PC-3 (cell line): ENCODE results near the gene ABCD3. TPM values are rescaled to one million over a fixed set of nuclear protein-coding genes. Genes with fewer than 3 reads are reported as not detected.

Experiments
- ATAC-seq: fragments of 200-7000 bp; cut with Tn5 transposase; 2 replicates; pipeline ENCODE4 v1.9.1; 2020; ENCODE audit warnings: mild to moderate bottlenecking, moderate library complexity
- BruUV-seq: library from RNA; stranded (reverse); fragments of 400-500 nt; replicated peaks from 2 replicates; lab custom pipeline; 2021; lab: Mats Ljungman, UMichigan
- CTCF ChIA-PET: fragments of 300-600 bp; sonication (Branson Sonifier 250); formaldehyde crosslinking; loops from one replicate; lab custom pipeline; 2022; ENCODE audit warnings: antibody characterized with exemption; lab: Charles Lee
- POLR2A ChIA-PET: fragments of 300-600 bp; sonication (Branson Sonifier 250); formaldehyde crosslinking; loops from one replicate; lab custom pipeline; 2022; ENCODE audit warnings: antibody characterized with exemption; ENCODE audit not compliant: unreplicated experiment; lab: Charles Lee
- DNase-seq: peaks from one replicate; pipeline ENCODE4 v3.0.0-alpha.2; 2015
- H2AFZ ChIP-seq: fragments of 300-600 bp; sonication (generic); 2 replicates; pipeline ENCODE4 v1.6.0; 2016; ENCODE audit warnings: antibody characterized with exemption, low read length
- H3F3A ChIP-seq: fragments of 300-600 bp; sonication (generic); one replicate; pipeline ENCODE4 v1.6.0; 2017; ENCODE audit warnings: antibody characterized with exemption, low read length, control low read depth, mild to moderate bottlenecking; ENCODE audit not compliant: unreplicated experiment
- H3K27ac ChIP-seq: fragments of 300-600 bp; sonication (generic); 2 replicates; pipeline ENCODE4 v1.5.1; 2016; ENCODE audit warnings: mild to moderate bottlenecking, low read length
- H3K27me3 ChIP-seq: fragments of 300-600 bp; sonication (generic); 2 replicates; pipeline ENCODE4 v1.6.1; 2016; ENCODE audit warnings: low read length, mixed read lengths
- H3K36me3 ChIP-seq: fragments of 300-600 bp; sonication (generic); 2 replicates; pipeline ENCODE4 v1.6.1; 2016; ENCODE audit warnings: low read depth, mixed run types, low read length, mixed read lengths
- H3K4me1 ChIP-seq: fragments of 300-600 bp; sonication (generic); 2 replicates; pipeline ENCODE4 v1.5.1; 2016; ENCODE audit warnings: low read length; ENCODE audit not compliant: insufficient read depth
- H3K4me2 ChIP-seq: fragments of 300-600 bp; sonication (generic); 2 replicates; pipeline ENCODE4 v1.6.0; 2016; ENCODE audit warnings: low read length
- H3K4me3 ChIP-seq: fragments of 300-600 bp; sonication (generic); 2 replicates; pipeline ENCODE4 v1.5.1; 2016; ENCODE audit warnings: mild to moderate bottlenecking, low read length, mixed read lengths
- H3K79me2 ChIP-seq: fragments of 300-600 bp; sonication (generic); 2 replicates; pipeline ENCODE4 v1.6.1; 2017; ENCODE audit warnings: low read length, mixed read lengths
- H3K9ac ChIP-seq: fragments of 300-600 bp; sonication (generic); 2 replicates; pipeline ENCODE4 v1.6.0; 2016; ENCODE audit warnings: mild to moderate bottlenecking, low read length
- H3K9me2 ChIP-seq: fragments of 300-600 bp; sonication (generic); replicated peaks from 2 replicates; pipeline ENCODE4 v1.6.1; 2016; ENCODE audit warnings: mixed run types, low read length, mixed read lengths
- H3K9me3 ChIP-seq: fragments of 300-600 bp; sonication (generic); 2 replicates; pipeline ENCODE4 v1.6.1; 2016; ENCODE audit warnings: low read length, mixed read lengths
- H4K20me1 ChIP-seq: fragments of 300-600 bp; sonication (generic); 2 replicates; pipeline ENCODE4 v1.6.1; 2016; ENCODE audit warnings: low read length, mixed read lengths
- EZH2 ChIP-seq: fragments of 300-600 bp; sonication (generic); IDR thresholded peaks from one replicate; pipeline ENCODE4 v1.6.1; 2017; ENCODE audit warnings: antibody characterized with exemption, mild to moderate bottlenecking, low read length; ENCODE audit not compliant: unreplicated experiment
- EZH2phosphoT487 ChIP-seq: fragments of 300-600 bp; sonication (generic); IDR thresholded peaks from 2 replicates; pipeline ENCODE4 v1.6.1; 2018; ENCODE audit warnings: mild to moderate bottlenecking, antibody characterized with exemption, low read length, borderline replicate concordance
- intact Hi-C: fragments of 100-400 bp; cut with micrococcal nuclease; formaldehyde crosslinking; loops from 2 replicates; pipeline ENCODE4 v1.9.0; 2023
- total RNA-seq: library from RNA; depleted of rRNA; stranded (reverse); fragments of >200 nt; gene quantifications from 2 replicates; pipeline ENCODE4 v1.2.3, GENCODE V29; 2014
- TF ChIP-seq, protein P1 (sequence below): fragments of 300-600 bp; sonication (generic); conservative IDR thresholded peaks from 2 replicates; pipeline ENCODE4 v1.5.1; 2017; ENCODE audit warnings: antibody characterized with exemption, low read depth, mild to moderate bottlenecking, low read length

The ABCD3 gene
- total RNA-seq, 1 experiment from 2014 or later: 36.3 TPM

DNA sequence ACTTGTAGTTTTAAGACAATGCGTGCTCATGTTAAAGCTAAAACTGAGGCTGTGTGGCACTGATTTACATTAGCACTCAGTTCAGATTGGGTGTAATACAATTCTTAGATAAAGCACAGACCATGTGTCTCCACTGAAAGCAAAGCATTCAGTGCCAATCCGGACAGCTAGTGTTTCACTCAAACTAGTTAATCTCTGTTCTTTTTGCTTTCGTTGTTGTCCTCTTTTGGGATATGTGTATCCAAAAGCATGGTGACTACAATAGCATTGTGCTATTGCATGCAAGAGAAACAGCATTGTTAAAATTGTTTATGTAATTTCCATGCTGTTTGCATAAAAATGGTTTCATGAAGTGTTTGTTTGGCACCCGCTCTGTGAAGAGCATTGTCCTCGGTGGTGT lies 68.8 kb downstream of the ABCD3 start:
- Histone ChIP-seq H3K9ac (no peak overlapping the region), H2AFZ (no peak overlapping the region), H3K4me3 (no peak overlapping the region), H3K27me3 (no peaks in the 10 kb centered on the region), H3K79me2 (no peaks in the 10 kb centered on the region), H3F3A (no peaks in the 10 kb centered on the region), H4K20me1 (no peaks in the 10 kb centered on the region), H3K9me2 (no peaks in the 10 kb centered on the region), H3K27ac (no peak overlapping the region), H3K4me1 (no peaks in the 10 kb centered on the region), H3K36me3 (peaks cover 11% of the 10 kb centered on the region), H3K4me2 (no peak overlapping the region), H3K9me3 (no peaks in the 10 kb centered on the region)
- no peak for TF ChIP-seq EZH2phosphoT487
- TF ChIP-seq, protein P1, sequence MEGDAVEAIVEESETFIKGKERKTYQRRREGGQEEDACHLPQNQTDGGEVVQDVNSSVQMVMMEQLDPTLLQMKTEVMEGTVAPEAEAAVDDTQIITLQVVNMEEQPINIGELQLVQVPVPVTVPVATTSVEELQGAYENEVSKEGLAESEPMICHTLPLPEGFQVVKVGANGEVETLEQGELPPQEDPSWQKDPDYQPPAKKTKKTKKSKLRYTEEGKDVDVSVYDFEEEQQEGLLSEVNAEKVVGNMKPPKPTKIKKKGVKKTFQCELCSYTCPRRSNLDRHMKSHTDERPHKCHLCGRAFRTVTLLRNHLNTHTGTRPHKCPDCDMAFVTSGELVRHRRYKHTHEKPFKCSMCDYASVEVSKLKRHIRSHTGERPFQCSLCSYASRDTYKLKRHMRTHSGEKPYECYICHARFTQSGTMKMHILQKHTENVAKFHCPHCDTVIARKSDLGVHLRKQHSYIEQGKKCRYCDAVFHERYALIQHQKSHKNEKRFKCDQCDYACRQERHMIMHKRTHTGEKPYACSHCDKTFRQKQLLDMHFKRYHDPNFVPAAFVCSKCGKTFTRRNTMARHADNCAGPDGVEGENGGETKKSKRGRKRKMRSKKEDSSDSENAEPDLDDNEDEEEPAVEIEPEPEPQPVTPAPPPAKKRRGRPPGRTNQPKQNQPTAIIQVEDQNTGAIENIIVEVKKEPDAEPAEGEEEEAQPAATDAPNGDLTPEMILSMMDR: no peak
- intact Hi-C loops: no loop called here
- ChIA-PET POLR2A (no interaction called here), CTCF (no interaction called here)
- DNase-seq (no peak), ATAC-seq (no peak)
- BruUV-seq: no TSS peak

DNA sequence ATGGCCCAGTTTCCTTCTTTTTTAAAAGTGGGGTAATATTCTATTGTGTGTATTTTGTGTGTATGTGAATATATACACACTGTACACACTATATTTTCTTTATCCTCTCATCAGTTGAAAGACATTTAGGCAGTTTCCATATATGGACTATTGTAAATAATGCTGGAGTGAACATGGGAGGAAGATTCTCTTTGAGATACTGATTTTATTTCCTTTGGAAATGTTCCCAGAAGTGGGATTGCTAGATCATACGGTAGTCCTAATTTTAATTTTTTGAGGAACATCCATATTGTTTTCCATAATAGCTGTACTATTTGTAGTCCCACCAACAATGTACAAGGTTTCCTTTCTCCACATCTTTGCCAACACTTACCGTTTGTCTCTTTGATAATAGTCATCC lies 72.4 kb downstream of the ABCD3 start:
- POLR2A ChIA-PET: no interaction called here
- H3K27ac ChIP-seq: no peak overlapping the region
- BruUV-seq: no TSS peak

DNA sequence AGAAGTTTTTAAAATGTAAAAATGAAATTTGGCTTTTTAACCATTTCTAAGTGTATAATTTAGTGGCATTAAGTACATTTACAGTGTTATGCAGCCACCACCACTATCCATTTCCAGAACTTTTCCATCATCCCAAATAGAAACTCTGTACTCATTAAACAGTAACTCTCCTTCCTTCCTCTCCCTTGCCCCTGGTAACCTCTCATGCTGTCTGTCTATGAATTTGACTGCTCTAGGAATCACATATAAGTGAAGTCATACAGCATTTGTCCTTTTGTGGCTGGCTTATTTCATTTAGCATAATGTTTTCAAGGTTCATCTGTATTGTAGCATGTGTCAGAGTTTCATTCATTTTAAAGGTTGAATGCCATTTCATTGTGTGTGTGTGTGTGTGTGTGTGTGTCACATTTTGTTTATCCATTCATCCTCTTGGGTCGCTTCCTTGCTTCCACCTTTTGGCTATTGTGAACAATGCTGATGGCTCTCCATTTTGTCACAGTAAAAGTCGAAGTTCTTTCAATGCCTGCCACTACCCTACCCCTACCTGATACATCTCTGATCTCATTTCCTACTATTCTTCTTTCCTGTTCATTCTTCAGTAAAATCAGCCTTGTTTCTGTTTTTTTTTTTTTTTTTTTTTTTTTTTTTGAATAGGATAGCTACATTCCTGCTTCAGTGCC lies 78.0 kb downstream of the ABCD3 start:
- Histone ChIP-seq H3K4me3 (no peak overlapping the region), H3K4me1 (no peaks in the 10 kb centered on the region), H4K20me1 (no peaks in the 10 kb centered on the region), H3K36me3 (peaks cover 22% of the 10 kb centered on the region), H3K9ac (no peak overlapping the region), H3K4me2 (no peak overlapping the region), H3K27ac (no peak overlapping the region), H3K79me2 (no peaks in the 10 kb centered on the region), H2AFZ (no peak overlapping the region), H3K27me3 (no peaks in the 10 kb centered on the region), H3F3A (no peaks in the 10 kb centered on the region), H3K9me3 (no peaks in the 10 kb centered on the region), H3K9me2 (no peaks in the 10 kb centered on the region)
- ATAC-seq: no peak
- intact Hi-C loops: no loop called here
- no TSS peak for BruUV-seq
- no peak for DNase-seq
- ChIA-PET CTCF (no interaction called here), POLR2A (no interaction called here)
- TF ChIP-seq EZH2phosphoT487: no peak
- TF ChIP-seq, protein P1: no peak
- no peak for TF ChIP-seq EZH2

More for the DNA sequence above, 72.4 kb downstream of the ABCD3 start:
- DNase-seq: no peak
- H2AFZ ChIP-seq: no peak overlapping the region
- H3K79me2 ChIP-seq: no peaks in the 10 kb centered on the region
- no peak overlapping the region for H3K4me2 ChIP-seq
- H3K27me3 ChIP-seq: no peaks in the 10 kb centered on the region
- H3K36me3 ChIP-seq: peaks cover 13% of the 10 kb centered on the region
- intact Hi-C loops: no loop called here
- no peak for ATAC-seq
- H3F3A ChIP-seq: no peaks in the 10 kb centered on the region
- no peaks in the 10 kb centered on the region for H3K9me3 ChIP-seq
- CTCF ChIA-PET: no interaction called here
- H3K4me1 ChIP-seq: no peaks in the 10 kb centered on the region
- H3K9me2 ChIP-seq: no peaks in the 10 kb centered on the region
- H4K20me1 ChIP-seq: no peaks in the 10 kb centered on the region
- TF ChIP-seq EZH2 (no peak), EZH2phosphoT487 (no peak)
- TF ChIP-seq, protein P1: no peak
- no peak overlapping the region for H3K9ac ChIP-seq
- no peak overlapping the region for H3K4me3 ChIP-seq
